Medulla oblongata (tissue), 1 donor: ENCODE results near the gene PTK6.
A peak's percentile ranks its signal among the peaks of the same experiment; 100 is the strongest.
"Not testable (repeated sequence)": the region's sequence is repeated elsewhere in the genome, so short reads cannot be mapped to it uniquely, and the experiment has no call there.

Source experiments
- DNase-seq: peaks from one replicate; pipeline ENCODE4 v3.0.0-alpha.2; 2015; ENCODE audit errors: extremely low spot score

Gene PTK6

DNA sequence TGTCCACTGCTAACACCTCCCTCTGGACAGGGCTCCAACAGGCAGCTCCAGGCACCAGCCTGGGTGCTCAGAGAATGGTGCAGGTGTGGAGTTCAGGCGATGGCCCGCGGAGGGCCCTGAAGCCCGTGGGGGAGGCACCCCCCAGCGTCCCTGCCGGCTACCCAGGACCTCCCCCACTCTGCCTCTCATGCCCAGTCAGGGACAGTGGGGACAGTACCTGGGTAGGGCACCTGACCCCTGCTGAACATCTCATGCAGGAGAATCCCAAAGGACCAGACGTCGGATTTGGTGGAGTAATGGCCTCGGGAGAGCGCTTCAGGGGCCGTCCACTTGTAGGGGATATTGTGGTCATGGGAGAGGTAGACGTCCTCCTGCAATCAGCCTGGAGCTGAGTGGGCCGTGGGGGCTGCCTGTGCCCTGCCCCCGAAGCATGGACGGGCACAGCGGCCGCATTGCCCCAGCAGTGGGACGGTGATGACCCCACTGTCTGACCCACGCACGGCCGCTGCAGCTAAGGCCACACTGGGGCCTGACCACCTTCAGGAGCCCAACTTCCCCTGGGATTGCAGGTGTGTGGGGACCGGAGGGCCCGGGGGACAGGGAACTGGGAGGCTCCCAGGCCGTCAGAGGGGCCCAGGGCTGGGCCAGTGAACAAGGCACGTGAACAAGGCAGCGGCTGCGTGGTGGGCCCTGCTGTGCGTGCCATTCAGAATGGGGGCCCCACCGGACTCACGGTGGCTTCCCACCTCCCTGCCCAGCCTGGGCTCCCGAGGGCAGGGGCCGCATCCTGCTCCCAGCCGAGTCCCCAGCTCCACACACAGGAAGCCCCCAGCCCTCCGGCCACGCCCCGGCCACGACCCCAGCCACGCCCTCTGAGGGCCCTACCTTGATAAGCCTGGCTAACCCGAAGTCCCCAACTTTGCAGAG, 7.1 kb downstream of the PTK6 start:
- no peak for DNase-seq

DNA sequence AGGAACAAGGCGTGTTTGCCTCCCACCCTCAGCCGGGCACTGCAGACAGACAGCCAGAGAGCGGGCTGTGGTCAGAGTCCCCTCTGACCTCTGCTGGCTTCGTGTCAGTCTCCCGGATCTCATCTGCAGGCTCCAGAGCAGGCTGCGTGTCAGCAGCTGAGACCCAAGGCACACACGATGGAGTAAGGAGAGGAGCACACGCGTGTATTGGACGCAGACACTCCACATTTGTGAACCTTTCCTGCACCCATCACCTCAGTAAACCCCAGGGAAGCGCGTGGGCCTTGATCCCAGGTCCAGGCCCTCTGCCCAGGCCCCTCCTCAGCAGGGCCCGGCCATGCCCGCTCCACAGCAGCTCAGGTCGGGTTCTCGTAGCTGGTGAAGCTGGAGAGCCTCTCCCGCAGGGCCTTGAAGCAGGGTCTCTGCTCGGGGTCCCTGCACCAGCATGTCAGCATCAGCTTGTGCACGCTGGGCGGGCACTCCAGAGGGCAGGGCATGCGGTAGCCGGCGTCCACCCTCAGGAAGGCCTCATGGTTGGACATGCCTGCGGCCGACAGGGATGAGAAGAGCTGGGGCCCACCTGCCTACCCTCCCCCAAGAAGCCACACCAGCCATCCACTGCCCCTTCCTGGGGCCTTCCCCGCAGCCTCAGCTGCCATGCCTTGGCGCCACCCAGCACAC, 7.9 kb downstream of the PTK6 start:
- no peak for DNase-seq

DNA sequence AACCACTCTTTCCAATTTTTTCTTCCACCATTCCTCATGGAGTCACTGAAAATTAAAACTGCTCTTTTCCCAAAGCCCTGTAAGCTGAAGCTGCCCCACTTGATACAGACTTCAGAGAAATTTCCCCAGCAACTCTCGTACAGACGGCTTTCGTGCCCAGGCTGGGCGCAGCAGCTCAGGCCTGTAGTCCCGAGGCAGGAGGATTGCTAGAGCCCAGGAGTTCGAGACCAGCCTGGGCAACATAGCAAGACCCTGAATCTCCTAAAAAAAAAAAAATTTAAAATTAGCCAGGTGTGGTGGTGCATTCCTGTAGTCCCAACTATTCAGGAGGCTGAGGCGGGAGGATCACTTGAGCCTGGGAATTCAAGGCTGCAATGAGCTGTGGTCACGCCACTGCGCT, 10.0 kb downstream of the PTK6 start:
- no peak for DNase-seq

DNA sequence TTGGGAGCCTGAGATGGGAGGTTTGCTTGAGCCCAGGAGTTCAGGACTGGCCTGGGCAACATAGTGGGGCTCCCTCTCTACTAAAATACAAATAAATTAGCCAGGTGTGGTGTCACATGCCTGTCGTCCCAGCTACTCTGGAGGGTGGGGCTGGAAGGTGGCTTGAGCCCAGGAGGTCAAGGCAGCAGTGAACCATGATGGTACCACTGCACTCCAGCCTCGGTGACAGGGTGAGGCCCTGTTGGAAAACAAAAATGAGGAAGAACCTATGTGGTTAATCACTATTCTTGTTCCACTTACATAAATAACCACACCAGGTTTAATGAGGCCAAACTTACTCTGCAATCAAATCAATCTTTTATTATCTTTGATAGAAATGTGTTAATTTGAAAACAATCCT, 11.2 kb downstream of the PTK6 start:
- no peak for DNase-seq

DNA sequence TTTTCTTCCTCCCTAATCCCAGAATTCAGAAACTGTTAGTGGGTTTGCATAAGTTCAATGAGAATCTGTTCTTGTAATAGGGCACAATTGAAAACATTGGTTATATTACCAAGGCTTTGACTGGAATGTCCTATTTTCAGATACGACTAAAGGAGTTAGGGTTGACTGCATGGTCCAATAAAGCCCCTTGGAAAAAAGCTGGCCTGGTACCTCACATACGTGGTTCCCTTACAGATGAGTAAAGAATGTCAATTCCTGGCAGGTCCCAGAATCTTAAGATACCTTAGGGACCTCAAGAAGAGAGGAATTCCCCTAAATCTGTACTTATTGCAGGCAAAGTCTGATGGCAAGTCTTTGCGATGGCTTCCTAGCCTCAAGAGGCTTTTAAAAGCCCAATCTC, 12.0 kb downstream of the PTK6 start:
- no peak for DNase-seq

DNA sequence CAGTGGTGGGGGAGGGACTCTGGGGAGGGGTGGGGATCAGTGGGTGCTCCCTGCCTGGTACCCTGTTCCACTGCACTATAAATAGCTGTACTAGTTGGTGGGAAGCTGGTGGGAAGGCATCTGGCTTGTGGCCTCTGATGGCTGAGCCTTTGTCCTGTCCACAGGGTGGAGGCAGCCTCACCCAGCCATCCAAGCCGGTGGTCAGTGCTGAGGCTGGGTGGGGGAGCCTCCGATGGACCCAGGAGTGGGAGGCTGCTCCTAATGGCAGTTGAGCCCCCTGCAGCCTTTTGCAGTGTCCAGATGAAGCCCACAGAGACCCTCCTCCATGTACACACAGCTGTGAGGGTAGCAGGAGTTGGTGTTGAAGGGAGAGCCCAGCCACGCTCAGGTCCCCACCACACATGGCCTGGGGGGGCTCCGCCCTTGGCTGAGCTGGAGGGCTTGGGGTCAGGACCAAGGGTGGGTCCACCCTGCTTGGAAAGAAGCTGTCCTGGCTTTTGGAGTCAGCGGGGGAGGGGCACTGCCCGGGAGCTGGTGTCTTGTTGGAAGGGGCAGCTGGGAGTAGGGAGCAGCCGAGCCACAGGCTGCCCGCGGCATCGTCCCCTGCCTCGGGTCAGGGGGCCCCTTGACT, 14.1 kb downstream of the PTK6 start:
- DNase-seq, result no peak

DNA sequence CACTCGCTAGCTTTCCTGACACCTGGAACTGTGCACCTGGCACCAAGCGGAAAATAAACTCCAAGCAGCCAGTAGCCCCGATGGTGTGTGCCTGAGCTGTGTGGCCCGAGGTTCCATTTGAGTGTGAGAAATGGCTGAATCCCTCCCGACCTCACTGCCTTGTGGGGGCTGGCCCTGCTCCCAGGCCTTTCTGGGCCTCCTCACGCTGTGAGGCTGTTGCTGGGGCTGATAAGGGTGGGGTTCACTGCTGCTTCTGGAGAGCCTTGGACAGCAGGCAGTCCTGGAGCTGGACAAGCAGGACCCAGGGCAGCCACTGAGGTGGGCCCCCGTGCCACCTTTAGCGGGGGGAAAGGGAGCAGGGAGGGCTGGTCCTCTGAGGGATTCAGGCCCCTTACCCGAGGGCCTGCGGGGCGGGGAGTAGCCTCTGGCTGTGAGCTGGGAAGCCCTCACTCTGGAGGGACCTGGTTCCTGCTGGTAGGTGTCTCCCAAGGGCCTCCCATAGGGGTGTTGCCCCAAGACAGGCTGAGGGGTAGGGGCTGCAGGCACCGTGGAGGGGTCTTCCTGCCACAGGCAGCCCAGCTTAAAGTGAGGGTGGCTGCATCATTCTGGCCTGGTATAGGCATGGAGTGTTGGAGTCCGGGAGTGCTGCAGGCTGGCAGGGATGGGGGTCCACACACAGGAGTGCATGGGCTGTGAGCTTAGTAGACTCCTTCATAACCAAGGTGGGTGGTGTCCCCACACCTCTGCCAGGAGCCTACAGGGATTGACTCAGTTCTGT, 14.9 kb downstream of the PTK6 start:
- DNase-seq, result peak; percentile 37

DNA sequence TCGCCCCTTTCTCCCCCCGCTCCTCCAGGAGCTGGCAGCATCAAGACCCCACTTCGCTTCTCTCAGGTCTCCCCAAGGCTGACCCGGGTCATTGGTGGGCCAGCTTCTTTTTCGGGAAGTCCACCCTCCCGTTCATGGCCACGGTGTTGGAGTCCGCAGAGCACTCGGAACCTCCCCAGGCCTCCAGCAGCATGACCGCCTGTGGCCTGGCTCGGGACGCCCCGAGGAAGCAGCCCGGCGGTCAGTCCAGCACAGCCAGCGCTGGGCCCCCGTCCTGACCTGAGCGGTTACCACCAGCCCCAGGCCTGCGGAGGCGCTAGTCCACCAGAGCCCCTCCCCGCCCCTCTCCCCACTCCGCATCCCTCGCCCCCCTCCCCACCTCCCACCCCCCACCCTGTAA, 15.6 kb downstream of the PTK6 start:
- no peak for DNase-seq

DNA sequence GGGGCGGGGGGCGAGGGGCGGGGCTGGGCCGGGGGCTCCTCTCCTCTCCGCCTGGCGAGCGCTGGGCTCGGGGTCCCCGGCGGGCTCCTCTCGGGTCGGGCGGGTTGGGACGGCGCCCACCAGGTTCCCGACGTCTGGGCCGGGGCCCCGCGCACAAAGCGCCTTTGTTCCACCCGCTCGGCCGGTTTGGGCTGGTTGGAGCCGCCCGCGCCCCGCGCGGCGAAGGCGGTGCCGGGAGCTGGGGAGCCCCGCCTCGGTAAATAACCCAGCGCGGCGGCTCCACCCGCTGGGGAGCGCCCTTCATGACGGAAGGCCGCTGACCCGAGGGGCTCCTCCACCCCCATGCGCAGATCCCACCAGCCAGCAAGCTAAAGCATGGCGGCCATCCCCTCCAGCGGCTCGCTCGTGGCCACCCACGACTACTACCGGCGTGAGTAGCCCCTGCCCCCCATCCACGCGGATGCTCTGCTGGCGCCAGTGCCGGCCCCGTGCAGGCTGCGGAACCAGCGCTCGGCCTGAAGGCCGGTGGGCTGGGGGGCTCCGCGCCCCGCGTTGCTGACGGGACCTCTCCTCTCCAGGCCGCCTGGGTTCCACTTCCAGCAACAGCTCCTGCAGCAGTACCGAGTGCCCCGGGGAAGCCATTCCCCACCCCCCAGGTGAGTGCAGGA, 16.1 kb downstream of the PTK6 start:
- DNase-seq, result peak; percentile 88

DNA sequence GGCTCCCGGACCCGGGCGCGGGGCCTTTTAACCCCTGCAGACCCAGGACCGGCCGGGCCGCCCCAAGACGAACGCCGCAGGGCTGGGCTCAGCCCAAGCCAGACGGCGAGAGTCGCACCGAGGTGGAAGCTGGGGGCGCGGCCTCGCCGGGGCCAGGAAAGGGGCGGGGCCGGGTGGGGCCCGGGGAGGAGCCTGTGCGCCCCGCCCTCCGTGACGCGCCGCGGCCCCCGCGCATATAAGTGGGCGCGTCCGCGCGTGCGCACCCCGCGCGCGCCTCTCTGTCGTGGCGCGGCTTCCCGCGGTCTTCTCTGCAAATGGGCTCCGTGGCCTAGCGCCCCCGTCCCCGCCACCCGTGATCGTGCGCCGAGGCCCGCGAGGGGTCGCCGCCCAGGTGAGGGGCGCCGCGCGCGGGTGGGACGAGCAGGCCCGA, 16.7 kb downstream of the PTK6 start, which contains the start of gene PPDPF:
PPDPF (plus strand) TSS at position 262 of the 430 bp plus-strand sequence. CDS start 544 bp downstream, outside the sequence.
- peak; percentile 87 for DNase-seq

DNA sequence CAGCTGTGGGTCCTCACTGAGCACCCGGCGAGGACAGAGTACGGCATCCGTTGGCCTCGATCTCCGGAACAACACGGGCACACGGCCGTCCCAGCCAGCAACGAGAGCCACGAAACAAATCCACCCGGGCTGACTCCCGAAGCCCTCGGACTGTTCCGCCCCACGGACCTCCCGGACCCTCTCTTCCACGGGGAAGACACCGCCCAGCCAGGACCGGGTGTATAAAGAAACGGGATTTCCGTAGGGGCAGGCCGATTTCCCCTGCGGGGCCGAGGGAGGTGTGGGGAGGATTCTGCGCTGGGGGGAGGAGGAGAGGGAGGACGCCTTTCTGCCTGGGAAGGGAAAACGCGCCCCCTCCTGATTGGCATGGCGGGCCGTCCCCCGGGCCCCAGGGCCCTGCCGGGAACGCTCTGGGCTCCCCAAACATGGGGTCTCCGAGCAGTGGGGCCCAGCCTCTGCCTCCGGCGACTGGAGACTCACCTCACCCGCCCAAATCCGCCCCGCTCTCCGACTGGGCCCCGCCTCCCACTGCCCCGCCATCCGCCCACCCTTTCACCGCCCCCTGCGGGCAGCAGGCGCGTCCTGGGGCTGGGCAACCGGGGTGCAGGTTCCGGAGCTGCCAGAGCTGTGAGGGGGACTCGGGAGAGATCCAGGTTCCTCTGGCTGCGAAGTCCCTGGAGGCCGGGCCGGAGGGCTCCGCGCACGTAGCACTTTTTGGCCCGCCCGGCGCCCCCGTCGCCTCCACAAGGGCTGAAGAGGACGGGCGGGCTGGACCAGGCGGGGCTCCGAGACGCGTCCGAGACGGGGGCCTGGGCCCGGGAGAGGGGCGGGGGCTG, 17.3 kb downstream of the PTK6 start:
- DNase-seq, result peak; percentile 37

DNA sequence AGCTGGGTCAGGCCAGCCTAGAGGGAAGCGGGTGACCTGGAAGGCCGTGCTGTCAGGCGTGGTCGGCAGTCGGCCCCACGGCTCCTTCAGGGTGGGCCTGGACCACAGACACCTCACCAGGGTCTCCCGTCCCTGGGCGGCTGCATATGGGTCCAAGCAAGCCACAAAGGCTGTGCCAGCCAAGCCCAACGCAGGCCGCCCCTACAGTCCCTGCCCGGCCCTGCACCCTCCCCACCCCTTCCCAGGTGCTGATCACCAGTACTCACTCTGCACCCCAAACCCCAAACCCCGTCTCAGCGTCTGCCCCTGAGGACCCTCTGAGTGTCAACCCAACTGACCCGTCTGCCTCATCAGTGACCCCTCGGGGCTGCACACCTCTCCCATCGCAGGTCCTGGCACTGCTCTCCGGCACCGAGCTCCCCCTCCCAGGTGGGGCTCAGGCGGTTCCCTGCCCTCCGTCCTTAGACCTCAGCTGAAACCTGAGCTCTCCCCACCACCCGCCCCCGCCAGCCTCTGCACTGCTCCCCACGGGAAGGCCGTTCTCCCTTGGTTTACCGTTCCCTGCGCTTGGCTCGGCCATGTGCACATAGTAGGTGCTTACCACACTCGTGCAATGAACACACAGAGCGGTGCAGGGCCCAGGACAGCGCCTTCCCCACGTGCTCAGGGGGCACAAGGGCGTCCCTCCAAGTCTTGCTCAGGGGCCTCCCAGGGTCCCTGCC, 18.1 kb downstream of the PTK6 start:
- no peak for DNase-seq

DNA sequence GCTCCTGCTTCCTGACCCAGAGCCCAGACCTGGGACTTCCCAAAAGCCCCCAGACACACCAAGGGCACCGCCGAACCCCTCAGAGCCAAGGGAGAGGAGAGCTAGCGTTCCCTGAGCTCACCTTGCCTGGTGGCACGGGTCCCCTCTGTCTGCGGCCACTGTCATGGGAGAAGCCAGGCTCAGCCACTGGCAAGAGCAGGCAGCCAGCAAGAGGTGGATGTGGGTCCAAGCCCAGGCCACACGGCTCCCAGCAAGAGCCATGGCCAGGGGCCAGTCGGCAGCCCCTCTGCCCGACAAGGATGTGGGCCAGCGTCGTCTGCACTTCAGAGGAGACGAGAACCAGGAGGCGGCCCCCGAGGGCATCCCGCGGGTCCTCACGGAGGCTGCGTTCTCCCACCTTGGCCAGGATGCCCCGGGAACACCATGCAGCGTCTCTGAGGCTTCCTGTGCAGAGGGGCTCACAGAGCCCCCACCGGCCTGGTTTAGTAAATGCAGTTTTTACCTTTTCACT, 18.8 kb downstream of the PTK6 start:
- DNase-seq, result no peak

DNA sequence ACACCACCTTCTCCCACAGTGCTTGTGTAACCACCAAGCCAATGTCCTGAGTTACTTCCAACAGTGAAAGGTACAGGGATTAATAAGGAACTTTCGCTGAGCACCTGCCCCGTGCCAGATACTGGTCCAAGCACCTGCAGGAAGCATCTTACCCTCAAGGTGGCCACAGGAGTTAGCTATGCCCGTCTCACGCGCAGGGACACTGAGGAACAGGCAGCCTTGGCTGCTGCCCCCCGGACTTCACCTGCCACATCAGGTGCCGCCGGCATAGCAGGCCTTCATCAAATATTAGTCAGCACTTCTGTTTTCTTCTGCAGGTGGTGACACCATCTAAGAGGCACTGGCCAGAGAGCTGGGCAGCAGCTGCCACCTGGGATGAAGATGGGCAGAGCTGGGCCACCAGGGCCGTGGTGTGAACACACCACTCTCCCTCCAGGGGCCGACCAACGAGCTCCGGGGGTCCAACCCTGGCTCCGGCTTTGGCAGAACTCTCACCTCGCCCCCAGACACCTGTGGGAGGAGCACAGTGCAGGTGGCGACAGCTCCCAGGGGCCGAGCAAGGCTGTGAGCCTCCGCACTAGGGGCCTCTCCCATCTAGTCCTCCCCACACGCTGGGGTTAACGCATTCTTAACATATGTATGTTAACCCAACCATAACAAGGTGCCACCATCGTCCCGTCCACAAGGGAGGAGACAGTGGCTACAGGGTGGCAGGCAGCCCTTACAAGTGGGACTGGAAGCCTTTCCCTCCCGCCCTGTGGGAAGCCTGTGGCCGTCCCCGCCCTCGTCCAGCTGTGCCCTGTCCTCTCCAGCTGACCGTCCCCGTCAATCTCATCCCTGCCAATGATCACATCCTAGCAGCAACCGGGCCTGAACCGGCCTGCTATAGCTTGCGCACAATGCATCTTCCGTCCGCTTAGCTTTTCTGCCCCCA, 19.5 kb downstream of the PTK6 start:
- DNase-seq, result no peak

DNA sequence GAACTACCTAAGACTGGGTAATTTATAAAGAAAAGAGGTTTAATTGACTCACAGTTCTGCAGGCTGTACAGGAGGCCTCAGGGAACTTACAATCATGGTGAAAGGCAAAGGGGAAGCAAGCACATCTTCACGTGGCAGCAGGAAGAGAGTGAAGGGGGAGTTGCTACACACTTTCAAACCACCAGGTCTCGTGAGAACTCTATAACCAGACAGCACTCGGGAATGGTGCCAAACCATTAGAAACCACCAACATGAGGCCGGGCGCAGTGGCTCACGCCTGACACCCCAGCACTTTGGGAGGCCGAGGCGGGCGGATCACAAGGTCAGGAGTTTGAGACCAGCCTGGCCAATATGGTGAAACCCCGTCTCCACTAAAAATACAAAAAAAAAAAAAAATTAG, 22.7 kb downstream of the PTK6 start:
- DNase-seq, result not testable (repeated sequence)

DNA sequence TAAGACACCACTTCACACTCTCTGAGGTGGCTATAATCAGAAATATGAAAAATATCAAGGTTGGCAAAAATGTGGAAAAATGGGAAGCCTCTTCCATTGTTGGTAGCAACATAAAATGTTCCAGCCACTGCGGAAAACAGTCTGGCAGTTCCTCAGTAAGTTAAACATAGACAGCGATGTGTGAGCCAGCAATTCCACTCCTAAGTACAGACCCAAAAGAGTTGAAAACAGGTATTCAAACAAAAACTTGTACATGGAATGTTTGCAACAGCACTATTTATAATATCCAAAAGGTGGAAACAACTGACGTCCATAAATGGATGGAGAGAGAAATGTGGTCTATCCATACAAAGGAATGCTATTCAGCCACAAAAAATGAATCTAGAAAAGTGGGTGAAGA, 24.0 kb downstream of the PTK6 start:
- no peak for DNase-seq

DNA sequence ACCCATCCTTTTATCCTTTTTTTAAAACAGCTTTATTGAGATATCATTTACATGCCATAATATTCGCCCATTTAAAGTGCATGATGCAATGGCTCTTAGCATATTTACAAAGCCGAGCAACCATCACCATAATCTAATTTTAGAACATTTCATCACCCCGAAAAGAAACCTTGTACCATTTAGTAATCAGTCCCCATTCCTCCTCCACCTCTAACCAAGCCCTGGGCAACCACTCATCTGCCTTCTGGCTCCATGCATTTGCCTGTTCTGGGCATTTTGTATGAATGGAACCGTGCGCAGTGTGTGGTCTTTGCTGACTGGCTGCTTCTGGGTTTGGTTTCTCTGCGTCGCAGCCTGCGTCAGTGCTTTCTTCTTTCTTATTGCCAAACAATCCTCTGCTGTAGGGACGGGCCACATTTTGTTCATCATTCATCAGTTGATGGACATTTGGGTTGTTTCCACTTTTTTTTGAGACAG, 28.1 kb downstream of the PTK6 start:
- no peak for DNase-seq
